GM12801 (cell line): ENCODE results near the gene SYT2.

Experiments used
- CTCF ChIP-seq: IDR thresholded peaks from one replicate; pipeline ENCODE4 v1.5.1; 2011; ENCODE audit warnings: control low read depth; ENCODE audit not compliant: insufficient read length; ENCODE audit errors: extremely low read depth

Gene SYT2

DNA sequence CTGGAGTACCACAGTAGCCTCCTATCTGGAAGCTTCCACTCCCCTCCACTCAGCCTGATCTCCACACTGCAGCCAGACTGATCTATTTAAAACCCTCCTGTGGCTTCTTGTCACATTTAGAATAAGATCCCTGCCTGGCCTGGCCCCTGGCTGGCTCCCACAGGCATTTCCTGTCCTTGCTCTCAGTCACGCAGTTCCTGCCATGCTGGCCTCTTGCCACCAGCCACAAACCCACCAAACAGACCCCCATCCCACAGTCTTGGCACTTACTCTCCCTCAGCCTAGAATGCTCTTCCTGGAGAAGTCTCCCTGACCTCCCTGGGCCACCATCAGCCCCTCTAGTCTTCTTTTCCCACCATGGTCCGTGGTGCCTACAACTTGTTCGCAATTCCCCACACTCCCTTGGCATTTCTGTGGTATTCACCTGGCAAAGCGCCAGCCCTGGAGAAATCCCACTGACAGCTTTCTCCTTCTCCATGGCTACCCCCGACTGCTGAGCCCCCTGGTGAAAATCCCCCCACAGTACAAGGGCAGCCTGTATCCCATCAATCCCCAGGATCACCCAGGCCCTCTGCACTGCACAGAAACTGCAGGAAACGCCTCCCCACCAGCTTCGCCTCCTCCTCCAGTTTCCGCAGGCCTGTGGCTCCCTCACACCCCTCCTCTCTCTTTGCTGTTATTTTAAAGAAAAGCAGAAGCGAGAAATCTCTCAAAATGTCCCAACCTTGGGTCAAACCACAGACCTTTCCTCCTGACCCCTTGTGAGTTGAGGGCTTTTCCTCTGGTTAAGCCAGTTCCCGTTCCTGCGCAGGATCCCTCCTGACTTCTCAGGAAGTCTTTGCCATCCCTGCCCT is 94.5 kb downstream of the SYT2 start:
- no peak for TF ChIP-seq CTCF

DNA sequence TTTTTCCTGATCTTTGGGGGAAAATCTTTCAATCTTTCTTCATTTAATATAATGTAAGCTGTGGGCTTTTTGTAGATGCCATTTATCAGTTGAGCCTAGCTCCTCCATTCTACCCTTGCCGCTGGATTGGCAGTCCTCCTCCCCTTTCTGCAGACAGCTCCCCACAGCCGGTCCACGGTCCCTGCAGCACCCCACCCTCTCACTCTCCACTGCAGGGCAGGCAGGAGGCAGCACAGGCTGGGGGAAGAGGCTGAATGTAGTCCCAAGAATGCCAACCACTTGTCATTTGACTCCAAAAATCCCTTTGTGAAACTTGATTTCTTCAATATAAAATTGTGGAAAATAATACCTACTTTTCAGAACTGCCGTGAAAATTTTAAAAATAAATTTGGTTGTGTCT is 96.7 kb downstream of the SYT2 start:
- TF ChIP-seq CTCF: no peak

- TF ChIP-seq CTCF: no peak
Measured at GRCh38 chr1:202605515-202605914, 104.7 kb downstream of the SYT2 start.

- no peak for TF ChIP-seq CTCF
Measured at GRCh38 chr1:202603435-202603834, 106.8 kb downstream of the SYT2 start.

DNA sequence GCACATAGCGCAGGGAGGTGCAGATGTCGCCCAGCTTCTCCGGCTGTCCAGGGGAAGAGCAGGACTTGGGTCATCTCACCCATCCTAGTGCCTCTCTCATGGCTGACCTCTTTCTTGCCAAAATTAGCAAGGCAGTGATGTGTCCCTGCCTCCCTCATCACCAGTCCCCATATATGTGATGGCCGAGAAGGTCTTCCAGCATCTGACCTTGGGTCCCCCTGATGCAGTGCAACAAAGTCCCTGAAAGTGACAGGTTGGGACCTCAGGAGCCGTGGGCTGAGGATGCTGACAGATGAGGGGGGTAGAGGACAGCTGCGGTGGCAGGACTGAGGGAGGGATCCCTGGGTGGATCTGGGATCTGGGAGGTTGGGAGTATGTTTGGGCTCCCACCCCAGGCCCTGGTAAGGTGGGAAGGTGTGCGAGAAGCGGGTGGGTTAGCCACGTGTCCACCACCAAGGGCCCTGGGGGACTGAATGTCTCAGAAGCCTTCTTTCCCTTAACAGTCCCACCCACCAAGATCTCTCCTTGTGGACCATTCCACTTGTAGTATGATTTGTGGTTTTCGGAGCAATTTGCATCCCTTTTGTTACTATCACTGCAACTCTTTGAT is 109.7 kb downstream of the SYT2 start:
- no peak for TF ChIP-seq CTCF

- no peak for TF ChIP-seq CTCF
Measured at GRCh38 chr1:202599669-202600431, 110.4 kb downstream of the SYT2 start.

DNA sequence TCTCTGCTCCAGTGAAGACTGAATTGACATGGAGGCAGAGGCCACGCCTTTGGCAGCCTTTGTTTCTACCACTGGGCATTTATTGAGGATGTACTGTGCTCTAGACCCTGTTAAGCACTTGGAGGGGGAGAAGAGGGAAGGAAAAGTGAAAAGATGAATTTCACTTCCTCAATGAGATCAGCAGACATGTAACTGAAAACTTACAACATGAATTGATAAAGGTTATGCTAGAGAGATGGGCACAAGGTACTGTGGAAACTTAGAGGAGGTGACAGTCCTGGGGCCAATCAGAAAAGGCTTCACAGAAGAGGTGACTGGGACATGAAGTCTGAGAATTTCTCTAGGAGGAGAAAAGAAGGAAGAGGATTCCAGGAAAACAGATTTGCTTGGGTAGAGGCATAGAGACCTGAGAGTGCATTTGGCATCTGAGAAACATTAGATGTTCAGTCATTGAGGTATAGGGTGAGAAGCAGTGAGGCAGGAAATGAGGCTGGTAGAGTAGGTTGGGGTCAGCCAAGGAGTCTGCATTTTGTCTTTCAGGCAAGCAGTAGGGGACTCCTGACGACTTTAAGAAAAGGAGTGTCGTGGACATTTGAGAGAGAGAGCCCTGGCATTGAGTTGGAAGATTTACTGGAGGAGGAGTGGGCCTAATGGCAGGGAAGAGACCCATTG is 113.0 kb downstream of the SYT2 start:
- no peak for TF ChIP-seq CTCF
